Liver (tissue), 9 donors: Measurements from ENCODE around the gene ALDH1A1. TPM values are rescaled to one million over a fixed set of nuclear protein-coding genes. Genes with fewer than 3 reads are reported as not detected.
A peak's percentile ranks its signal among the peaks of the same experiment; 100 is the strongest.

Experiments
- DNase-seq: peaks from one replicate; pipeline ENCODE4 v3.0.0-alpha.2; 2017; ENCODE audit warnings: low spot score
- H3K27ac ChIP-seq, 2 donors: one replicate each; pipeline ENCODE4 v1.7.0; 2013; ENCODE audit warnings: inconsistent platforms in 2 of 2, low read length in 2 of 2, control low read depth in 1 of 2, low read depth in 1 of 2, mild to moderate bottlenecking in 1 of 2
- H3K27me3 ChIP-seq, 4 donors: one replicate each; pipeline versions ENCODE4 v1.6.1 to v1.7.0; 2013; ENCODE audit warnings: low read length in 3 of 4, inconsistent platforms in 1 of 4, mild to moderate bottlenecking in 1 of 4, moderate library complexity in 1 of 4; ENCODE audit not compliant: control insufficient read depth in 4 of 4, insufficient read depth in 4 of 4
- H3K36me3 ChIP-seq, 4 donors: one replicate each; pipeline versions ENCODE4 v1.6.1 to v1.7.0; 2013; ENCODE audit warnings: low read length in 3 of 4, mild to moderate bottlenecking in 3 of 4, low read depth in 1 of 4, moderate library complexity in 1 of 4; ENCODE audit not compliant: control insufficient read depth in 4 of 4, insufficient read depth in 3 of 4
- H3K4me1 ChIP-seq, 4 donors: one replicate each; pipeline versions ENCODE4 v1.6.1 to v1.7.0; 2013; ENCODE audit warnings: low read length in 3 of 4, mild to moderate bottlenecking in 3 of 4, moderate library complexity in 1 of 4; ENCODE audit not compliant: control insufficient read depth in 4 of 4, insufficient read depth in 4 of 4
- H3K4me3 ChIP-seq, 3 donors: one replicate each; pipeline versions ENCODE4 v1.6.1 to v1.7.0; 2013; ENCODE audit warnings: low read length in 3 of 3, control low read depth in 1 of 3, low read depth in 1 of 3, mild to moderate bottlenecking in 1 of 3
- H3K9ac ChIP-seq, 2 donors: one replicate each; pipeline ENCODE4 v1.7.0; 2013; ENCODE audit warnings: low read length in 2 of 2, mild to moderate bottlenecking in 2 of 2, moderate library complexity in 2 of 2, control low read depth in 1 of 2, low read depth in 1 of 2
- H3K9me3 ChIP-seq, 4 donors: one replicate each; pipeline versions ENCODE4 v1.6.1 to v1.7.0; 2013; ENCODE audit warnings: low read length in 3 of 4; ENCODE audit not compliant: control insufficient read depth in 4 of 4
- ATF3 ChIP-seq: IDR thresholded peaks from 2 replicates; pipeline ENCODE4 v1.6.1; 2016; ENCODE audit warnings: antibody characterized with exemption
- CTCF ChIP-seq: fragments of 150-350 bp; IDR thresholded peaks from 2 replicates; pipeline ENCODE4 v1.5.1; 2017; ENCODE audit warnings: improper control_type of control experiment, low read depth, low read length; ENCODE audit not compliant: missing input control
- EGR1 ChIP-seq, 2 donors: IDR thresholded peaks; 2 replicates each; pipeline ENCODE4 v1.6.1; 2016 to 2018; ENCODE audit warnings: antibody characterized with exemption in 2 of 2, low read depth in 2 of 2
- FOXA1 ChIP-seq: IDR thresholded peaks from 2 replicates; pipeline ENCODE4 v1.6.1; 2016; ENCODE audit warnings: antibody characterized with exemption
- FOXA2 ChIP-seq: IDR thresholded peaks from 2 replicates; pipeline ENCODE4 v1.6.1; 2016; ENCODE audit warnings: antibody characterized with exemption
- GABPA ChIP-seq, 2 donors: IDR thresholded peaks in 1 of 2; conservative IDR thresholded peaks in 1 of 2; 2 replicates each; pipeline ENCODE4 v1.6.1; 2016; ENCODE audit warnings: antibody characterized with exemption in 2 of 2, mild to moderate bottlenecking in 1 of 2, moderate library complexity in 1 of 2
- HNF4A ChIP-seq, 2 donors: conservative IDR thresholded peaks; 2 replicates each; pipeline ENCODE4 v1.6.1; 2016; ENCODE audit warnings: antibody characterized with exemption in 2 of 2, mild to moderate bottlenecking in 2 of 2
- HNF4G ChIP-seq: IDR thresholded peaks from 2 replicates; pipeline ENCODE4 v1.6.1; 2016; ENCODE audit warnings: antibody characterized with exemption
- JUND ChIP-seq, 2 donors: IDR thresholded peaks; 2 replicates each; pipeline ENCODE4 v1.6.1; 2016; ENCODE audit warnings: antibody characterized with exemption in 2 of 2
- MAX ChIP-seq: IDR thresholded peaks from 2 replicates; pipeline ENCODE4 v1.6.1; 2016; ENCODE audit warnings: antibody characterized with exemption
- NR2F2 ChIP-seq: IDR thresholded peaks from 2 replicates; pipeline ENCODE4 v1.6.1; 2016; ENCODE audit warnings: antibody characterized with exemption
- RAD21 ChIP-seq, 2 donors: IDR thresholded peaks; 2 replicates each; pipeline ENCODE4 v1.6.1; 2016; ENCODE audit warnings: antibody characterized with exemption in 2 of 2, mild to moderate bottlenecking in 2 of 2
- REST ChIP-seq: IDR thresholded peaks from 2 replicates; pipeline ENCODE4 v1.6.1; 2016; ENCODE audit warnings: antibody characterized with exemption, mild to moderate bottlenecking
- RXRA ChIP-seq, 2 donors: IDR thresholded peaks; 2 replicates each; pipeline ENCODE4 v1.6.1; 2017 to 2018; ENCODE audit warnings: antibody characterized with exemption in 2 of 2, mild to moderate bottlenecking in 1 of 2
- SP1 ChIP-seq: IDR thresholded peaks from 2 replicates; pipeline ENCODE4 v1.6.1; 2018; ENCODE audit warnings: antibody characterized with exemption, mild to moderate bottlenecking
- TAF1 ChIP-seq: conservative IDR thresholded peaks from 2 replicates; pipeline ENCODE4 v1.6.1; 2016; ENCODE audit warnings: antibody characterized with exemption, mild to moderate bottlenecking
- YY1 ChIP-seq: IDR thresholded peaks from 2 replicates; pipeline ENCODE4 v1.6.1; 2016; ENCODE audit warnings: antibody characterized with exemption, mild to moderate bottlenecking
- ZBTB33 ChIP-seq: IDR thresholded peaks from 2 replicates; pipeline ENCODE4 v1.6.1; 2016; ENCODE audit warnings: antibody characterized with exemption
- WGBS: extraction: QIAGEN DNeasy Blood & Tissue Kit; methylation state at CpG from one replicate; pipeline ENCODE4 v1.1.7; 2013; 5-methylcytosine and 5-hydroxymethylcytosine counted together
- polyA plus RNA-seq, 2 donors: library from polyadenylated mRNA; stranded (reverse) in 1 of 2; unstranded in 1 of 2; fragments of 200-250 nt in 1 of 2; fragments of >200 nt in 1 of 2; fragmentation: Nextera tagmentation in 1 of 2; extraction: Ambion mirVana in 1 of 2; gene quantifications; one replicate each; pipeline versions ENCODE4 v1.2.1 to v1.2.3, GENCODE V29; 2013 to 2015
- total RNA-seq, 2 donors: library from RNA; depleted of rRNA; stranded (reverse); fragments of >200 nt; gene quantifications; one replicate each; pipeline ENCODE4 v1.2.3, GENCODE V29; 2014
- donor health status: healthy.
- donor health status: healthy.
- donor health status: healthy.
- donor health status: healthy.
- donor health status: healthy.

Gene ALDH1A1
- total and polyA plus RNA-seq, 4 donors: 118 to 433 (median 193) TPM

GRCh38 chr9:72925126-72925789 lies 27.6 kb downstream of the ALDH1A1 start:
- TF ChIP-seq EGR1 (IDR thresholded peaks at IDR 0.05; ENCODE audit: low read depth in 2 of 2): no peak
- TF ChIP-seq SP1: peak; percentile 29
- TF ChIP-seq ZBTB33: peak; percentile 13
- no peak for TF ChIP-seq ATF3
- TF ChIP-seq MAX: peak; percentile 53
- TF ChIP-seq NR2F2: peak; percentile 38
- TF ChIP-seq RAD21 (IDR thresholded peaks at IDR 0.05): peak in 1 of 2 donors; percentile 3
- 29% methylated on average over 6 of the region's 6 CpGs for WGBS
- Histone ChIP-seq H3K27ac (peak overlapping the region; percentile 36 to 51), H3K9me3 (no peaks in the 10 kb centered on the region), H3K36me3 (peaks cover 5 to 66% (median 30%) of the 10 kb centered on the region in 4 donors), H3K4me3 (no peak overlapping the region), H3K4me1 (peaks cover 4 to 15% (median 7%) of the 10 kb centered on the region in 4 donors), H3K9ac (no peak overlapping the region), H3K27me3 (no peaks in the 10 kb centered on the region)
- no peak for DNase-seq

- H3K4me3 ChIP-seq: no peak overlapping the region
- no peak for DNase-seq
- H3K4me1 ChIP-seq: peaks cover 4 to 15% (median 7%) of the 10 kb centered on the region in 4 donors
- H3K9me3 ChIP-seq: no peaks in the 10 kb centered on the region
- no peak overlapping the region for H3K27ac ChIP-seq
- TF ChIP-seq CTCF: no peak
- TF ChIP-seq GABPA (IDR thresholded peaks at IDR 0.05 in 1 of 2, conservative IDR thresholded peaks at IDR 0.05 in 1 of 2): no peak
- no peak for TF ChIP-seq HNF4A (conservative IDR thresholded peaks at IDR 0.05)
- TF ChIP-seq JUND (IDR thresholded peaks at IDR 0.05): no peak
- no peak for TF ChIP-seq YY1
- no peak for TF ChIP-seq MAX
- TF ChIP-seq ZBTB33: no peak
- TF ChIP-seq RAD21 (IDR thresholded peaks at IDR 0.05): no peak
- TF ChIP-seq RXRA (IDR thresholded peaks at IDR 0.05): no peak
- TF ChIP-seq HNF4G: no peak
- TF ChIP-seq NR2F2: no peak
- no peak for TF ChIP-seq ATF3
- no peak for TF ChIP-seq SP1
- TF ChIP-seq TAF1: no peak
- TF ChIP-seq FOXA2: no peak
- no peak for TF ChIP-seq REST
- no peak for TF ChIP-seq EGR1 (IDR thresholded peaks at IDR 0.05; ENCODE audit: low read depth in 2 of 2)
- no peak for TF ChIP-seq FOXA1
- H3K36me3 ChIP-seq: peaks cover 5 to 62% (median 26%) of the 10 kb centered on the region in 4 donors
- no peak overlapping the region for H3K9ac ChIP-seq
- no peaks in the 10 kb centered on the region for H3K27me3 ChIP-seq
- WGBS: 91% methylated on average over 1 of the region's 1 CpG
Measured at GRCh38 chr9:72924154-72924790, 28.6 kb downstream of the ALDH1A1 start.
